ENCODE results near the gene EFCAB11. TPM values are rescaled to one million over a fixed set of nuclear protein-coding genes. Genes with fewer than 3 reads are reported as not detected.

Gene EFCAB11
- total RNA-seq, 4 donors from 2014 or later: 4.4 to 8.5 (median 6.7) TPM

- no peak for TF ChIP-seq CTCF (IDR thresholded peaks at IDR 0.05; ENCODE audit: low read depth)
These were observed 203.6 kb downstream of the EFCAB11 start for GRCh38 chr14:89750908-89751392.

GRCh38 chr14:89750281-89750755 is 204.2 kb downstream of the EFCAB11 start:
- no peak for TF ChIP-seq CTCF (IDR thresholded peaks at IDR 0.05; ENCODE audit: low read depth)

GRCh38 chr14:89748004-89748403 is 206.5 kb downstream of the EFCAB11 start:
- TF ChIP-seq CTCF (IDR thresholded peaks at IDR 0.05; ENCODE audit: low read depth): no peak

- no peak for TF ChIP-seq CTCF (IDR thresholded peaks at IDR 0.05; ENCODE audit: low read depth)
These were observed 207.4 kb downstream of the EFCAB11 start for GRCh38 chr14:89747126-89747525.

- no peak for TF ChIP-seq CTCF (IDR thresholded peaks at IDR 0.05; ENCODE audit: low read depth)
These were observed 207.9 kb downstream of the EFCAB11 start for GRCh38 chr14:89746654-89747053.

- TF ChIP-seq CTCF (IDR thresholded peaks at IDR 0.05; ENCODE audit: low read depth): no peak
These were observed 208.4 kb downstream of the EFCAB11 start for GRCh38 chr14:89746135-89746534.

Other genes with a start within 250 kb of the EFCAB11 start
- 10 to 100 TPM; 13.0 to 15.1 (median 13.8) TPM for gene TDP1, start 1.2 kb upstream of the EFCAB11 start, total RNA-seq
- gene KCNK13, start 107.3 kb upstream of the EFCAB11 start, total RNA-seq: 1 to 10 TPM in 1 of 4 donors, under 1 TPM in 1, not detected in 2; 0.44 to 7.0 TPM